GM21619 (cell line): ENCODE results near the gene CHST14.

Experiments
- ATAC-seq: cut with Tn5 transposase; IDR thresholded peaks from one replicate; pipeline ENCODE4 v1.9.1; 2021; ENCODE audit not compliant: unreplicated experiment

Gene CHST14

GRCh38 chr15:40487816-40488682, 17.3 kb downstream of the CHST14 start:
- no peak for ATAC-seq

- no peak for ATAC-seq
These were observed 18.7 kb downstream of the CHST14 start for GRCh38 chr15:40489274-40490175.

- no peak for ATAC-seq
These were observed 22.5 kb downstream of the CHST14 start for GRCh38 chr15:40493089-40493840.

GRCh38 chr15:40495516-40495915, 24.7 kb downstream of the CHST14 start:
- ATAC-seq, result no peak

- ATAC-seq, result no peak
These were observed 27.6 kb downstream of the CHST14 start for GRCh38 chr15:40498418-40498817.

GRCh38 chr15:40498891-40499290, 28.1 kb downstream of the CHST14 start:
- no peak for ATAC-seq

GRCh38 chr15:40499931-40500330, 29.1 kb downstream of the CHST14 start:
- no peak for ATAC-seq

- no peak for ATAC-seq
These were observed 30.0 kb downstream of the CHST14 start for GRCh38 chr15:40500568-40501330.

GRCh38 chr15:40501487-40501886, 30.7 kb downstream of the CHST14 start:
- no peak for ATAC-seq

- ATAC-seq, result no peak
These were observed 36.3 kb downstream of the CHST14 start for GRCh38 chr15:40506964-40507571.

- no peak for ATAC-seq
These were observed 37.4 kb downstream of the CHST14 start for GRCh38 chr15:40508216-40508615.

- no peak for ATAC-seq
These were observed 39.4 kb downstream of the CHST14 start for GRCh38 chr15:40510201-40510600.

- peak; percentile 47 for ATAC-seq
These were observed 40.3 kb downstream of the CHST14 start for GRCh38 chr15:40511093-40511471.

GRCh38 chr15:40511472-40512133, 40.8 kb downstream of the CHST14 start:
- ATAC-seq, result peak; percentile 35

- ATAC-seq, result no peak
These were observed 41.7 kb downstream of the CHST14 start for GRCh38 chr15:40512440-40512839.

- no peak for ATAC-seq
These were observed 42.8 kb downstream of the CHST14 start for GRCh38 chr15:40513609-40514008.

GRCh38 chr15:40516322-40516721, 45.5 kb downstream of the CHST14 start:
- ATAC-seq, result no peak
